ENCODE data around the gene GLUL. TPM values are rescaled to one million over a fixed set of nuclear protein-coding genes. Genes with fewer than 3 reads are reported as not detected.
"Not testable (repeated sequence)": the region's sequence is repeated elsewhere in the genome, so short reads cannot be mapped to it uniquely, and the experiment has no call there.

Gene GLUL
- polyA plus RNA-seq, 2 of the 4 experiments (the other 2 are of a cell fraction): 26.9 to 33.0 TPM

DNA sequence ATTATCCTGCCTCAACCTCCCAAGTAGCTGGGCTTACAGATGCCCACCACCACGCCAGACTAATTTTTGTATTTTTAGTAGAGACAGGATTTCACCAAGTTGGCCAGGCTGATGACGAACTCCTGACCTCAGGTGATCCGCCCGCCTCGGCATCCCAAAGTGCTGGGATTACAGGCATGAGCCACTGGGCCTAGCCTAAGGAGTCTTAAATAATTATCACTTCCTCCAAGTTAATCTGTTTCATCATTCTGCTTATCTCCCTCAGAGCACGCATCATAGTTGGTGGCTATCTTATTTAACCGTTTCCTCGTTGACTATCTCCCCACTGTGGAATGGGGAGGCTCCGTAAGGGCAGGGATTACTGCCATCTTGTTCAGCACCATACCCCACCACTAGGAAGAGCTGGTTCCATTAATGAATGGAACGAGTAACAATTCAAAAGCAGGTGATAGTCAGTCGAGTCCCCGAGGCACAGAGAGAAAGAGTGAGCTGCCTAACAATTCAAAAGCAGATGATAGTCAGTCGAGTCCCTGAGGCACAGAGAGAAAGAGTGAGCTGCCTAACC lies 52.7 kb downstream of the GLUL start:
- Histone ChIP-seq H3K4me1 (no peaks in the 10 kb centered on the region), H3K9me3 (no peaks in the 10 kb centered on the region), H3K4me3 (no peak overlapping the region), H3K4me2 (no peak overlapping the region), H3K27ac (no peak overlapping the region)
- ChIA-PET CTCF (no interaction called here), POLR2A (no interaction called here)
- no peak for FAIRE-seq
- DNase-seq (ENCODE audit: low read depth in 1 of 2, low spot score in 1 of 2): no peak
- TF ChIP-seq ZC3H11A (IDR thresholded peaks at IDR 0.05) (no peak), RCOR1 (IDR thresholded peaks at IDR 0.05; ENCODE audit: low read depth, low read length) (no peak), FOSL2 (IDR thresholded peaks at IDR 0.05) (no peak), FOSL2 (CRISPR knock-in tag; IDR thresholded peaks at IDR 0.05) (no peak), KDM5A (IDR thresholded peaks at IDR 0.05) (no peak), RAD21 (conservative IDR thresholded peaks at IDR 0.05 in 1 of 2, IDR thresholded peaks at IDR 0.05 in 1 of 2) (no peak), RFX5 (IDR thresholded peaks at IDR 0.05) (no peak), USF2 (IDR thresholded peaks at IDR 0.05) (no peak), EHF (CRISPR knock-in tag; IDR thresholded peaks at IDR 0.05) (no peak)
- TF ChIP-seq, protein P1, sequence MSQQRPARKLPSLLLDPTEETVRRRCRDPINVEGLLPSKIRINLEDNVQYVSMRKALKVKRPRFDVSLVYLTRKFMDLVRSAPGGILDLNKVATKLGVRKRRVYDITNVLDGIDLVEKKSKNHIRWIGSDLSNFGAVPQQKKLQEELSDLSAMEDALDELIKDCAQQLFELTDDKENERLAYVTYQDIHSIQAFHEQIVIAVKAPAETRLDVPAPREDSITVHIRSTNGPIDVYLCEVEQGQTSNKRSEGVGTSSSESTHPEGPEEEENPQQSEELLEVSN (IDR thresholded peaks at IDR 0.05; ENCODE audit: borderline replicate concordance, low read depth): no peak
- WGBS (ENCODE audit: missing lambda C conversion rate): 73% methylated on average over 13 of the region's 13 CpGs
- no peak for ATAC-seq

DNA sequence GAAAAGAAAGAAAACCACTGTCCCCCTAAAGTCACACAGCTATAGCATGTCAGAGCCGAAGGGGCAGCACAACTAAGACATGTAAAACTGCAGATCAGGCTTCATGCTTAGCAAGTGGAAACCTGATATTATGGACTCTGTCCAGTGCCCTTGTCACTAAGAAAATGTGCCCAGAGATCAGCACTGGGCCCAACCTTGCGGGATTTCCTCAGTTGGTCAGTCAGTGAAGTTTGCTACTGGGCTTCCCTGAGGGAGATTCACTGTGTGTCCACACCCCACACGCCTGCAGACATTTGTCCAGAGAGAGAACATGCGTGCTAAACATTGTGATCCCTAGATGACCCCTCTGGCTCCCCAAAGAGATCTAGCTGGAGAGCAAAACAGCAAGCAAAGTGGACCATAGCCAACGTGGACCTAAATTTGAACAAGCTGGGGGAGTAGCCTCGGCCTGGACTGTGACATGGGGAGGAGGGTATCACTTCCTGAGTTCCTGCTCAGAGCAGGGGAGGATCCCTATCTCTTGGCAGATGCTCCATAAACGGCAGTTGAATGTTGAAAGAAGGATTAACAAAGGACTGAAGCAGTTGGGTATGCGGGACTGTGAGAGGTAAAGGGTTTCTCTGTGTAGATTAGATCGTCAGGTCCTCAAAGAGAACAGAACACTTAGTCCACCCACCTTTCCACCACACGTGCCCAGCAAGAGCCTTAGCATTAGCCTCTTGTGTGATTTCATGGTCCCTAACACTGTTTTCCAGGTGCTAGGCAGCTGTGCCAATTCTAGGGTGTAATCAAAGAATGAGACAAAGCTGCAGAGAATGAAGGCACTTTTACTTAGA lies 53.6 kb downstream of the GLUL start:
- DNase-seq (ENCODE audit: low read depth in 1 of 2, low spot score in 1 of 2): no peak
- no peak for FAIRE-seq
- no peak for ATAC-seq
- WGBS (ENCODE audit: missing lambda C conversion rate): 49% methylated on average over 10 of the region's 10 CpGs
- ChIA-PET POLR2A (no interaction called here), CTCF (no interaction called here)
- Histone ChIP-seq H3K4me2 (no peak overlapping the region), H3K4me3 (no peak overlapping the region), H3K4me1 (no peaks in the 10 kb centered on the region), H3K27ac (no peak overlapping the region), H3K9me3 (no peaks in the 10 kb centered on the region)
- TF ChIP-seq, protein P2, sequence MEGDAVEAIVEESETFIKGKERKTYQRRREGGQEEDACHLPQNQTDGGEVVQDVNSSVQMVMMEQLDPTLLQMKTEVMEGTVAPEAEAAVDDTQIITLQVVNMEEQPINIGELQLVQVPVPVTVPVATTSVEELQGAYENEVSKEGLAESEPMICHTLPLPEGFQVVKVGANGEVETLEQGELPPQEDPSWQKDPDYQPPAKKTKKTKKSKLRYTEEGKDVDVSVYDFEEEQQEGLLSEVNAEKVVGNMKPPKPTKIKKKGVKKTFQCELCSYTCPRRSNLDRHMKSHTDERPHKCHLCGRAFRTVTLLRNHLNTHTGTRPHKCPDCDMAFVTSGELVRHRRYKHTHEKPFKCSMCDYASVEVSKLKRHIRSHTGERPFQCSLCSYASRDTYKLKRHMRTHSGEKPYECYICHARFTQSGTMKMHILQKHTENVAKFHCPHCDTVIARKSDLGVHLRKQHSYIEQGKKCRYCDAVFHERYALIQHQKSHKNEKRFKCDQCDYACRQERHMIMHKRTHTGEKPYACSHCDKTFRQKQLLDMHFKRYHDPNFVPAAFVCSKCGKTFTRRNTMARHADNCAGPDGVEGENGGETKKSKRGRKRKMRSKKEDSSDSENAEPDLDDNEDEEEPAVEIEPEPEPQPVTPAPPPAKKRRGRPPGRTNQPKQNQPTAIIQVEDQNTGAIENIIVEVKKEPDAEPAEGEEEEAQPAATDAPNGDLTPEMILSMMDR (IDR thresholded peaks at IDR 0.05): no peak
- no peak for TF ChIP-seq POLR2A (IDR thresholded peaks at IDR 0.05; ENCODE audit: low read length)
- no peak for TF ChIP-seq HDAC2 (IDR thresholded peaks at IDR 0.05)
- no peak for TF ChIP-seq HOXB5 (CRISPR knock-in tag; IDR thresholded peaks at IDR 0.05)
- TF ChIP-seq ESRRA (IDR thresholded peaks at IDR 0.05; ENCODE audit: borderline replicate concordance, low read length): no peak
- no peak for TF ChIP-seq USF2 (IDR thresholded peaks at IDR 0.05)
- TF ChIP-seq MYC (IDR thresholded peaks at IDR 0.05; ENCODE audit: borderline replicate concordance, low read length): no peak

GRCh38 chr1:182335771-182336566 lies 55.6 kb downstream of the GLUL start:
- CTCF ChIA-PET: no interaction called here
- ATAC-seq (no peak), FAIRE-seq (no peak), DNase-seq (ENCODE audit: low read depth in 1 of 2, low spot score in 1 of 2) (no peak)
- POLR2A ChIA-PET: no interaction called here
- Histone ChIP-seq H3K27ac (no peak overlapping the region), H3K4me1 (no peaks in the 10 kb centered on the region), H3K9me3 (no peaks in the 10 kb centered on the region), H3K4me2 (no peak overlapping the region), H3K4me3 (no peak overlapping the region)
- no peak for TF ChIP-seq SREBF2 (IDR thresholded peaks at IDR 0.05)
- no peak for TF ChIP-seq JUN (IDR thresholded peaks at IDR 0.05)
- no peak for TF ChIP-seq ZNF302 (CRISPR knock-in tag; IDR thresholded peaks at IDR 0.05)
- TF ChIP-seq, protein P3, sequence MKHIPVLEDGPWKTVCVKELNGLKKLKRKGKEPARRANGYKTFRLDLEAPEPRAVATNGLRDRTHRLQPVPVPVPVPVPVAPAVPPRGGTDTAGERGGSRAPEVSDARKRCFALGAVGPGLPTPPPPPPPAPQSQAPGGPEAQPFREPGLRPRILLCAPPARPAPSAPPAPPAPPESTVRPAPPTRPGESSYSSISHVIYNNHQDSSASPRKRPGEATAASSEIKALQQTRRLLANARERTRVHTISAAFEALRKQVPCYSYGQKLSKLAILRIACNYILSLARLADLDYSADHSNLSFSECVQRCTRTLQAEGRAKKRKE (CRISPR knock-in tag; IDR thresholded peaks at IDR 0.05; ENCODE audit: low read depth): no peak
- no peak for TF ChIP-seq EP300 (IDR thresholded peaks at IDR 0.05)
- no peak for TF ChIP-seq NR3C1 (IDR thresholded peaks at IDR 0.05)
- no peak for TF ChIP-seq RAD21 (conservative IDR thresholded peaks at IDR 0.05 in 1 of 2, IDR thresholded peaks at IDR 0.05 in 1 of 2)
- WGBS (ENCODE audit: missing lambda C conversion rate): 62% methylated on average over 16 of the region's 16 CpGs

DNA sequence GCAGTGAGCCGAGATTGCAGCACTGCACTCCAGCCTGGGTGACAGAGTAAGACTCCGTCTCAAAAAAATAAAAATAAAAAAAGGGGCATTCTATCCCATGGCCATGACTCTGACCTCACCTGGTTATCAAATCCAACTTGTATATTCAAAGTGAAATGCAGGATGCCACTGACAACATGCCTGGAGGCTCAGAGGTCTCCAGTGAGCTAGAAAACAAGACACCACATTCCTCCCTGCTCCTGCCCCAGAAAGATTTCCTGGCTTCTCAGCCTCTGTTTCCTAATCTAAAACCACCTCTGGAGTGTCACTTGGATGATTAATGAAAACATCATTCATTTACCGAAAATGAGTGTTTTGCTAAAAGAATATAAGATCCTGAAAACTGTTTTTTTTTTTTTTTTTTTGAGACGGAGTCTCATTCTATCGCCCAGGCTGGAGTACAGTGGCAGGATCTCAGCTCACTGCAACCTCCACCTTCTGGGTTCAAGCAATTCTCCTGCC lies 58.5 kb downstream of the GLUL start:
- 76% methylated on average over 5 of the region's 5 CpGs for WGBS (ENCODE audit: missing lambda C conversion rate)
- ATAC-seq; H3K4me3 ChIP-seq; POLR2A ChIA-PET; H3K4me1 ChIP-seq; H3K9me3 ChIP-seq; H3K27ac ChIP-seq; FAIRE-seq; H3K4me2 ChIP-seq; DNase-seq (ENCODE audit: low read depth in 1 of 2, low spot score in 1 of 2): not testable (repeated sequence)
- CTCF ChIA-PET: interaction anchor here (1.6 kb wide), 1 partner anchor 63 kb away, joined by 5 read pairs; no protein-coding TSS in a partner anchor
